K562 (cell line): ENCODE measurements around the gene KRTAP10-9. TPM values are rescaled to one million over a fixed set of nuclear protein-coding genes. Genes with fewer than 3 reads are reported as not detected.

ENCODE experiments used
- ATAC-seq: fragments of 200-7000 bp; cut with Tn5 transposase; 3 replicates; pipeline ENCODE4 v1.9.1; 2020; ENCODE audit warnings: moderate library complexity
- BruUV-seq: library from RNA; stranded (reverse); fragments of 400-500 nt; replicated peaks from 2 replicates; lab custom pipeline; 2021; lab: Mats Ljungman, UMichigan
- CTCF ChIA-PET: fragments of 300-600 bp; formaldehyde crosslinking; extraction: SDS; loops from one replicate; lab custom pipeline; 2021; ENCODE audit warnings: low intra/inter-chr PET ratio; lab: Yijun Ruan, JAX
- POLR2A ChIA-PET: fragments of 300-600, 350-650 bp; sonication (Branson Sonifier 250); formaldehyde crosslinking; extraction: SDS; loops from one replicate; lab custom pipeline; 2021; ENCODE audit warnings: antibody characterized with exemption, inconsistent platforms; lab: Yijun Ruan, JAX
- DNase-seq, 4 experiments: peaks; one replicate each; pipeline versions ENCODE4 v3.0.0 to v3.0.0-alpha.2; 2011 to 2018; ENCODE audit warnings: low spot score in 3 of 4, mixed read lengths in 3 of 4; ENCODE audit errors: extremely low read depth in 1 of 4
- FAIRE-seq: peaks from 2 replicates; lab custom pipeline; 2011; peaks lifted over from hg19 to GRCh38; lab: Jason Lieb, UNC
- H2AFZ ChIP-seq: 2 replicates; pipeline ENCODE4 v1.6.0; 2011; ENCODE audit warnings: low read depth, low read length, control low read depth, inconsistent platforms
- H3K27ac ChIP-seq: fragments of 200-600 bp; 3 replicates; pipeline ENCODE4 v1.8.0; 2011; ENCODE audit warnings: low read depth, mild to moderate bottlenecking, control low read depth, inconsistent platforms, low read length, moderate library complexity, mixed read lengths; ENCODE audit errors: extremely low read depth
- H3K27me3 ChIP-seq, 2 experiments: fragments of 300-600 bp in 1 of 2; 2 replicates in 1 of 2; 3 replicates in 1 of 2; pipeline versions ENCODE4 v1.6.0 to v1.8.0; 2011; ENCODE audit warnings: inconsistent platforms in 2 of 2, low read length in 2 of 2, mild to moderate bottlenecking in 1 of 2, mixed read lengths in 1 of 2, moderate library complexity in 1 of 2; ENCODE audit not compliant: control insufficient read depth in 2 of 2, insufficient read depth in 2 of 2
- H3K36me3 ChIP-seq: fragments of 300-600 bp; 3 replicates; pipeline ENCODE4 v1.8.0; 2011; ENCODE audit warnings: mild to moderate bottlenecking, low read length, inconsistent platforms; ENCODE audit not compliant: control insufficient read depth, insufficient read depth
- H3K4me1 ChIP-seq, 2 experiments: fragments of 200-600 bp in 1 of 2; replicated peaks in 1 of 2; 2 replicates in 1 of 2; 3 replicates in 1 of 2; pipeline versions ENCODE4 v1.5.1 to v1.8.0; 2011; ENCODE audit warnings: inconsistent platforms in 2 of 2, low read length in 2 of 2, mild to moderate bottlenecking in 1 of 2, mixed read lengths in 1 of 2, moderate library complexity in 1 of 2; ENCODE audit not compliant: control insufficient read depth in 2 of 2, insufficient read depth in 2 of 2
- H3K4me2 ChIP-seq: 2 replicates; pipeline ENCODE4 v1.6.1; 2011; ENCODE audit warnings: low read length, control low read depth, inconsistent platforms, mixed read lengths; ENCODE audit not compliant: insufficient read depth
- H3K4me3 ChIP-seq: fragments of 200-600 bp; sonication (generic), shearing (Covaris generic); 2 replicates; pipeline ENCODE4 v1.5.1; 2016; ENCODE audit warnings: control low read depth, inconsistent platforms
- H3K79me2 ChIP-seq: fragments of 200-600 bp; 3 replicates; pipeline ENCODE4 v1.8.0; 2011; ENCODE audit warnings: low read length, inconsistent platforms; ENCODE audit not compliant: control insufficient read depth, insufficient read depth
- H3K9ac ChIP-seq, 2 experiments: 2 replicates each; pipeline versions ENCODE4 v1.6.0 to v1.6.1; 2011; ENCODE audit warnings: low read depth in 2 of 2, low read length in 2 of 2, control low read depth in 1 of 2, inconsistent platforms in 1 of 2, mild to moderate bottlenecking in 1 of 2, mixed read lengths in 1 of 2; ENCODE audit not compliant: insufficient read depth in 1 of 2
- H3K9me1 ChIP-seq: one replicate; pipeline ENCODE4 v1.6.0; 2011; ENCODE audit warnings: inconsistent platforms, mild to moderate bottlenecking, low read length, moderate library complexity; ENCODE audit not compliant: control insufficient read depth, insufficient read depth
- H3K9me3 ChIP-seq: replicated peaks from 2 replicates; pipeline ENCODE4 v1.5.1; 2011; ENCODE audit warnings: low read depth, low read length, inconsistent platforms; ENCODE audit not compliant: control insufficient read depth, insufficient read depth
- H4K20me1 ChIP-seq: replicated peaks from 2 replicates; pipeline ENCODE4 v1.6.1; 2011; ENCODE audit warnings: low read length, inconsistent platforms, mixed read lengths; ENCODE audit not compliant: control insufficient read depth, insufficient read depth
- MEF2D ChIP-seq: conservative IDR thresholded peaks from 2 replicates; pipeline ENCODE4 v1.6.1; 2016; ENCODE audit warnings: low read depth, missing genetic modification characterization, missing compliant biosample characterization
- VEZF1 ChIP-seq: fragments of 200-800 bp; sonication (Bioruptor generic); IDR thresholded peaks from 2 replicates; pipeline ENCODE4 v1.6.1; 2017; ENCODE audit warnings: missing genetic modification characterization, missing compliant biosample characterization
- WGBS: fragments of 100-300 bp; shearing (Covaris generic); methylation state at CpG from one replicate; pipeline ENCODE4 v1.1.6; 2016; ENCODE audit warnings: low coverage, mixed read lengths; ENCODE audit not compliant: insufficient coverage; ENCODE audit errors: missing lambda C conversion rate; 5-methylcytosine and 5-hydroxymethylcytosine counted together
- in situ Hi-C: fragments of 300-500 bp; cut with MboI; formaldehyde crosslinking; loops from 4 replicates; pipeline ENCODE4 v1.15.0; 2018; ENCODE audit warnings: inconsistent platforms, mixed read lengths
- intact Hi-C: fragments of 100-400 bp; cut with micrococcal nuclease; formaldehyde crosslinking; loops from 2 replicates; pipeline ENCODE4 v1.14.2; 2022
- polyA plus RNA-seq, 8 experiments: library from polyadenylated mRNA; depleted of rRNA in 4 of 8; stranded (reverse) in 5 of 8; unstranded in 3 of 8; fragments of >200 nt; fragmentation: Nextera tagmentation in 2 of 8; fragmentation: Illumina TruSeq in 1 of 8; extraction: Ambion mirVana in 2 of 8; extraction: Trizol in 1 of 8; gene quantifications; 2 replicates each; pipeline versions ENCODE4 v1.2.1 to v1.2.3, GENCODE V29; 2011 to 2014; ENCODE audit warnings: inconsistent platforms in 1 of 8, missing spikeins in 1 of 8
- total RNA-seq, 7 experiments: library from RNA; depleted of rRNA in 6 of 7; stranded (reverse); fragments of >200 nt in 6 of 7; fragmentation: Illumina TruSeq in 2 of 7; extraction: Trizol in 2 of 7; gene quantifications; 2 replicates each; pipeline versions ENCODE4 v1.2.1 to v1.2.3, GENCODE V29; 2011 to 2021; ENCODE audit warnings: low replicate concordance in 1 of 7
- TF ChIP-seq, protein P1 (sequence below): fragments of 250-450 bp; sonication (Bioruptor Pico); IDR thresholded peaks from 2 replicates; pipeline ENCODE4 v1.4.0; 2020; ENCODE audit warnings: mild to moderate bottlenecking, moderate library complexity, borderline replicate concordance

Gene KRTAP10-9
- total and polyA plus RNA-seq, 9 of the 15 experiments (the other 6 are each of a cell fraction or from before 2014, with no cell fraction given) = not detected

DNA sequence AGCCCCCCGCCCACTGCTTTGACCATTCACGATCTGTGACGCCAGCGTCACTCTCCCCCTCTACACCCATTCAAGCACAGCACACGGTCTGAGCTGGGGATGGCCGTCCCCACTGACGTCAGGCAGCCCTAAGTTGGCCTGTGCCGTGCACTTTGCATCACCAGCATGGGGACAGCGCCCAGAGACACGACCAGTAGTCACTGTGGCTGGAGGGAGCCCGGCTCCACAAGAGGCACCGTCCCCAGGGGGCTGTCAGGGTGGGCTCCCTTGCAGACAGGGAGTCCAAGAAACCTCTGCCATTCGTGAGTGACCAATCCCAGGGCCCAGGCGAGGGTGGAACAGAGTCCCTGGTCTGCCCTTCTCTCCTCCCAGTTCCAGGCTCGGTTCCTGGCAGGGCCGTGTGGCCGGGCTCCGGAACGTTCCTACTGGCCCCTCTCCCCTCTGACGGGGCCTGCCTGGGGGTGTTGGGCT is 12.7 kb upstream of the KRTAP10-9 start:
- peaks cover 14 to 44% of the 10 kb centered on the region in 2 experiments; a peak in 4 of 5 replicates for H3K27me3 ChIP-seq
- H3K27ac ChIP-seq = no peak overlapping the region
- DNase-seq (no peak), ATAC-seq (no peak), FAIRE-seq (no peak)
- no peak overlapping the region for H3K4me3 ChIP-seq
- CTCF ChIA-PET = no interaction called here
- no peaks in the 10 kb centered on the region for H3K36me3 ChIP-seq
- H3K9me3 ChIP-seq = no peaks in the 10 kb centered on the region; the same call in 1 of the 2 replicates
- TF ChIP-seq VEZF1 (CRISPR knock-in tag) (no peak), MEF2D (tag) (no peak)
- TF ChIP-seq, protein P1, sequence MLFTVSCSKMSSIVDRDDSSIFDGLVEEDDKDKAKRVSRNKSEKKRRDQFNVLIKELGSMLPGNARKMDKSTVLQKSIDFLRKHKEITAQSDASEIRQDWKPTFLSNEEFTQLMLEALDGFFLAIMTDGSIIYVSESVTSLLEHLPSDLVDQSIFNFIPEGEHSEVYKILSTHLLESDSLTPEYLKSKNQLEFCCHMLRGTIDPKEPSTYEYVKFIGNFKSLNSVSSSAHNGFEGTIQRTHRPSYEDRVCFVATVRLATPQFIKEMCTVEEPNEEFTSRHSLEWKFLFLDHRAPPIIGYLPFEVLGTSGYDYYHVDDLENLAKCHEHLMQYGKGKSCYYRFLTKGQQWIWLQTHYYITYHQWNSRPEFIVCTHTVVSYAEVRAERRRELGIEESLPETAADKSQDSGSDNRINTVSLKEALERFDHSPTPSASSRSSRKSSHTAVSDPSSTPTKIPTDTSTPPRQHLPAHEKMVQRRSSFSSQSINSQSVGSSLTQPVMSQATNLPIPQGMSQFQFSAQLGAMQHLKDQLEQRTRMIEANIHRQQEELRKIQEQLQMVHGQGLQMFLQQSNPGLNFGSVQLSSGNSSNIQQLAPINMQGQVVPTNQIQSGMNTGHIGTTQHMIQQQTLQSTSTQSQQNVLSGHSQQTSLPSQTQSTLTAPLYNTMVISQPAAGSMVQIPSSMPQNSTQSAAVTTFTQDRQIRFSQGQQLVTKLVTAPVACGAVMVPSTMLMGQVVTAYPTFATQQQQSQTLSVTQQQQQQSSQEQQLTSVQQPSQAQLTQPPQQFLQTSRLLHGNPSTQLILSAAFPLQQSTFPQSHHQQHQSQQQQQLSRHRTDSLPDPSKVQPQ = no peak
- intact Hi-C loops = no loop called here
- no peak overlapping the region for H3K4me2 ChIP-seq
- in situ Hi-C loops = no loop called here
- H3K9me1 ChIP-seq = peaks cover 3% of the 10 kb centered on the region
- no peaks in the 10 kb centered on the region for H4K20me1 ChIP-seq
- H3K4me1 ChIP-seq = peaks cover 0 to 10% of the 10 kb centered on the region in 2 experiments; a peak in 2 of 5 replicates
- no TSS peak for BruUV-seq
- H2AFZ ChIP-seq = no peak overlapping the region
- no peak overlapping the region; a peak in 1 of 4 replicates for H3K9ac ChIP-seq
- 0% methylated on average over 15 of the region's 20 CpGs for WGBS
- POLR2A ChIA-PET = no interaction called here
- no peaks in the 10 kb centered on the region for H3K79me2 ChIP-seq
